Lower lobe of right lung (tissue), 2 donors: ENCODE results near the gene TANGO6. TPM values are rescaled to one million over a fixed set of nuclear protein-coding genes. Genes with fewer than 3 reads are reported as not detected.

Experiments used
- ATAC-seq, 2 donors: fragments of 200-7000 bp; cut with Tn5 transposase; one replicate each; pipeline ENCODE4 v1.9.1; 2020 to 2022; ENCODE audit warnings: mild to moderate bottlenecking in 2 of 2, moderate library complexity in 2 of 2
- DNase-seq: peaks from one replicate; pipeline ENCODE4 v3.0.0-alpha.2; 2020
- H3K27ac ChIP-seq: fragments of 200-600 bp; one replicate; pipeline ENCODE4 v1.8.0; 2022
- H3K27me3 ChIP-seq: fragments of 200-600 bp; one replicate; pipeline ENCODE4 v1.8.0; 2022; ENCODE audit warnings: low read depth
- H3K36me3 ChIP-seq: fragments of 200-600 bp; one replicate; pipeline ENCODE4 v1.8.0; 2022; ENCODE audit warnings: mild to moderate bottlenecking
- H3K4me1 ChIP-seq: fragments of 200-600 bp; one replicate; pipeline ENCODE4 v1.8.0; 2022
- H3K4me3 ChIP-seq: fragments of 200-600 bp; one replicate; pipeline ENCODE4 v1.8.0; 2022; ENCODE audit warnings: mild to moderate bottlenecking
- H3K9me3 ChIP-seq: fragments of 200-600 bp; one replicate; pipeline ENCODE4 v1.8.0; 2022
- intact Hi-C: fragments of 100-400 bp; cut with DNase I; formaldehyde crosslinking; loops from one replicate; pipeline ENCODE4 v1.11.0; 2022
- total RNA-seq: library from RNA; stranded (reverse); fragmentation: NEBNext Ultra II Directional; extraction: Animal tissue kit (Norgen Biotek cat#: 25700); gene quantifications from one replicate; pipeline ENCODE4 v1.2.1, GENCODE V29; 2021
- TF ChIP-seq, protein P1 (sequence below): fragments of 200-600 bp; IDR thresholded peaks from one replicate; pipeline ENCODE4 v1.8.0; 2022; ENCODE audit warnings: antibody characterized with exemption, mild to moderate bottlenecking
- donor health status: DM: no; HTN: yes; CAD: no; lungs with severe emphysema.

The TANGO6 gene
- total RNA-seq, 1 donor from 2014 or later, result 20.4 TPM

DNA sequence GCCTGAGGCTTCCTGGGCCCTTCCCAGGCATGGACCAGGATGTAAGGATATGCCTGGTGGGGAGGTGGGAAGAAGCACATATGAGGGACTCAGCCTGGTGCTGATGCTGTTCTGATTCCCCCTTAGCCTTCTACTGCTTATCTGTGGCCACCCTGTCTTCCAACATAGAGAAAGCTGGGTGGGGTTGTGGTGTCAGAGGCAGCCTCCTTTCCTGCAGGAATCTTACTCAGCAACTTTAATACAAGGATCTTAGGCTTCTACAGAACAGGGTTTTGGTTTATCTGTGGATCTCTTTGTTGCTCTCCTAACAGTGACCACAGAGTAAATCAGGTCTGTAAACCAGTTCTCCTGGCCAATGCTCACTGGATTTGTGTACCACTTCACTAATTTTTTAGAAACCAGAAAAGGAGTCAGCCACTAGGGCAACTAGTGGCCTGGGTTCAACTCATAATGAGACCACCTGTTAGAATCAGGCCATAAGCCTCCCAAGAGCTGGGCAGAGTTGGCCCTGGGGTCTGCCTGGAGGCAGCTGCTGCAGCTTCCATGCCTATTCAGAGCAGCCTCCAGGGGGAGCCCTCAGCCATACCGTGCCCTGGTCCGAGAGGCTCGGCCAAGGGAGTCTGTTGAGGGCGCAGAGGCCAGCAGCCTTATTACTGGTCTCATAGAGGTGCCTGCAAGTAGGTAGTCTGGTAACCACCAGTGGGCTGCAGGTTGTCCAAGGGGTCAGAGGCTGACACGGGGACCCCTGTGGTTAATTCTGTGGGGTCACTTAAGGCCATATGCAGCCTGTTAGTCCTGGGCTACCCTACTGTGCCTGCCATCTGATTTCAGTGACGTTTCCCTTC, 269.2 kb downstream of the TANGO6 start:
- intact Hi-C loops, result no loop called here
- peaks cover 6% of the 10 kb centered on the region for H3K27me3 ChIP-seq
- H3K27ac ChIP-seq, result no peak overlapping the region
- DNase-seq (peak; percentile 75), ATAC-seq (peak; percentile 70 to 78)
- no peak overlapping the region for H3K4me3 ChIP-seq
- TF ChIP-seq, protein P1, sequence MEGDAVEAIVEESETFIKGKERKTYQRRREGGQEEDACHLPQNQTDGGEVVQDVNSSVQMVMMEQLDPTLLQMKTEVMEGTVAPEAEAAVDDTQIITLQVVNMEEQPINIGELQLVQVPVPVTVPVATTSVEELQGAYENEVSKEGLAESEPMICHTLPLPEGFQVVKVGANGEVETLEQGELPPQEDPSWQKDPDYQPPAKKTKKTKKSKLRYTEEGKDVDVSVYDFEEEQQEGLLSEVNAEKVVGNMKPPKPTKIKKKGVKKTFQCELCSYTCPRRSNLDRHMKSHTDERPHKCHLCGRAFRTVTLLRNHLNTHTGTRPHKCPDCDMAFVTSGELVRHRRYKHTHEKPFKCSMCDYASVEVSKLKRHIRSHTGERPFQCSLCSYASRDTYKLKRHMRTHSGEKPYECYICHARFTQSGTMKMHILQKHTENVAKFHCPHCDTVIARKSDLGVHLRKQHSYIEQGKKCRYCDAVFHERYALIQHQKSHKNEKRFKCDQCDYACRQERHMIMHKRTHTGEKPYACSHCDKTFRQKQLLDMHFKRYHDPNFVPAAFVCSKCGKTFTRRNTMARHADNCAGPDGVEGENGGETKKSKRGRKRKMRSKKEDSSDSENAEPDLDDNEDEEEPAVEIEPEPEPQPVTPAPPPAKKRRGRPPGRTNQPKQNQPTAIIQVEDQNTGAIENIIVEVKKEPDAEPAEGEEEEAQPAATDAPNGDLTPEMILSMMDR, result peak; percentile 80
- peaks cover 25% of the 10 kb centered on the region for H3K4me1 ChIP-seq
- peaks cover 71% of the 10 kb centered on the region for H3K36me3 ChIP-seq
- no peaks in the 10 kb centered on the region for H3K9me3 ChIP-seq

DNA sequence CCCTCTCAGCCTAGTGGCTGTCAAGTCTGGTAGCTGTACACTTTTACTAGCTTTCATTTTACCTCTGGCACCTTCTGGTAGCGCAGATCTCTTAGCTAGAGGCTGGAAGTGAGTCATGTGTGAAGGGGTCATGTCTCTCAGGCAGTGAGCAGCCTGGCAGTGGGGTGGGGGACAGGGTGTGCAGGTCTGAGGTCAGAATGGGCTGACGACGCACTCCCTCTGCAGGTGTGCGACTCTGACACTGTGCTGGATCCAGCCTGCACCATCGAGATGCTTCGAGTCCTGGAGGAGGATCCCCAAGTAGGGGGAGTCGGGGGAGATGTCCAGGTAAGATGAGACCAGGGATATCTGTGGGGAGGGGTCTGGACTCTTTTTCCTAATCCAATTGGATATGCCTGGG, 269.9 kb downstream of the TANGO6 start:
- TF ChIP-seq, protein P1, result no peak
- DNase-seq (no peak), ATAC-seq (no peak)
- no peak overlapping the region for H3K4me3 ChIP-seq
- no peaks in the 10 kb centered on the region for H3K9me3 ChIP-seq
- H3K27ac ChIP-seq, result no peak overlapping the region
- peaks cover 19% of the 10 kb centered on the region for H3K4me1 ChIP-seq
- H3K36me3 ChIP-seq, result peaks cover 78% of the 10 kb centered on the region
- no peaks in the 10 kb centered on the region for H3K27me3 ChIP-seq
- intact Hi-C loops, result no loop called here

DNA sequence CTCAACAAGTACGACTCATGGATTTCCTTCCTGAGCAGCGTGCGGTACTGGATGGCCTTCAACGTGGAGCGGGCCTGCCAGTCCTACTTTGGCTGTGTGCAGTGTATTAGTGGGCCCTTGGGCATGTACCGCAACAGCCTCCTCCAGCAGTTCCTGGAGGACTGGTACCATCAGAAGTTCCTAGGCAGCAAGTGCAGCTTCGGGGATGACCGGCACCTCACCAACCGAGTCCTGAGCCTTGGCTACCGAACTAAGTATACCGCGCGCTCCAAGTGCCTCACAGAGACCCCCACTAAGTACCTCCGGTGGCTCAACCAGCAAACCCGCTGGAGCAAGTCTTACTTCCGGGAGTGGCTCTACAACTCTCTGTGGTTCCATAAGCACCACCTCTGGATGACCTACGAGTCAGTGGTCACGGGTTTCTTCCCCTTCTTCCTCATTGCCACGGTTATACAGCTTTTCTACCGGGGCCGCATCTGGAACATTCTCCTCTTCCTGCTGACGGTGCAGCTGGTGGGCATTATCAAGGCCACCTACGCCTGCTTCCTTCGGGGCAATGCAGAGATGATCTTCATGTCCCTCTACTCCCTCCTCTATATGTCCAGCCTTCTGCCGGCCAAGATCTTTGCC, 271.1 kb downstream of the TANGO6 start:
- Histone ChIP-seq H3K36me3 (peaks cover 87% of the 10 kb centered on the region), H3K4me3 (no peak overlapping the region), H3K9me3 (no peaks in the 10 kb centered on the region), H3K27me3 (no peaks in the 10 kb centered on the region), H3K27ac (no peak overlapping the region), H3K4me1 (peaks cover 9% of the 10 kb centered on the region)
- DNase-seq (no peak), ATAC-seq (no peak)
- TF ChIP-seq, protein P1, result no peak
- intact Hi-C loops, result no loop called here

DNA sequence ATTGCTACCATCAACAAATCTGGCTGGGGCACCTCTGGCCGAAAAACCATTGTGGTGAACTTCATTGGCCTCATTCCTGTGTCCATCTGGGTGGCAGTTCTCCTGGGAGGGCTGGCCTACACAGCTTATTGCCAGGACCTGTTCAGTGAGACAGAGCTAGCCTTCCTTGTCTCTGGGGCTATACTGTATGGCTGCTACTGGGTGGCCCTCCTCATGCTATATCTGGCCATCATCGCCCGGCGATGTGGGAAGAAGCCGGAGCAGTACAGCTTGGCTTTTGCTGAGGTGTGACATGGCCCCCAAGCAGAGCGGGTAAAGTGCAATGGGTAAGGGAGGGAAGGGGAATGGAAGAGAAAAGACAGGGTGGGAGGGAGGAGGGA, 271.6 kb downstream of the TANGO6 start:
- intact Hi-C loops, result no loop called here
- Histone ChIP-seq H3K36me3 (peaks cover 87% of the 10 kb centered on the region), H3K4me1 (peaks cover 9% of the 10 kb centered on the region), H3K4me3 (no peak overlapping the region), H3K9me3 (no peaks in the 10 kb centered on the region), H3K27me3 (no peaks in the 10 kb centered on the region), H3K27ac (no peak overlapping the region)
- TF ChIP-seq, protein P1, result no peak
- no peak for DNase-seq
- no peak for ATAC-seq

DNA sequence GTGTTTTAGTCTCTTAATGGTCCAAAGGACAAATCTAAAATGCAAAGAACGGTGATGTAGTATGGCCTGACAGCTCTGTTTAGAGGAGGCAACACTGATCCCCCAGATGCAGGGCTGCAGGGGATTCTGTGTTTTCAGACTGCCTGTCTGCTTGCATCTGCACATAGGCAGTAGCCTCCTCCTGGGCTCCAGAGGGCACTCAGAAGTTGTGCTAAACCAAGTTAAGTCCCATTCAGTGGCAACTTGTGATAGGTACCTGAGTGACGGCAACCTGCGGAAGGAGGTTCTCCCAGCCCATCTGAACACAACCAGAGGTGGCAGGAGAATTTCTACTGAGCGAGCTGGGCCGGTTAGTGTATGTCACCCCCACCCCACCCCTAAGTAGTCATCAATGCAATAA, 272.0 kb downstream of the TANGO6 start:
- no peak overlapping the region for H3K27ac ChIP-seq
- DNase-seq, result no peak
- peaks cover 87% of the 10 kb centered on the region for H3K36me3 ChIP-seq
- TF ChIP-seq, protein P1, result no peak
- no peak overlapping the region for H3K4me3 ChIP-seq
- no peaks in the 10 kb centered on the region for H3K9me3 ChIP-seq
- no peaks in the 10 kb centered on the region for H3K27me3 ChIP-seq
- no peak for ATAC-seq
- intact Hi-C loops, result no loop called here
- H3K4me1 ChIP-seq, result peaks cover 9% of the 10 kb centered on the region
